Ecto neural progenitor cell (in vitro differentiated cells): ENCODE measurements around the gene STX1A.
"Not testable (repeated sequence)": the region's sequence is repeated elsewhere in the genome, so short reads cannot be mapped to it uniquely, and the experiment has no call there.

Experiments
- DNase-seq: peaks from one replicate; pipeline ENCODE4 v3.0.0-alpha.2; 2018; ENCODE audit warnings: low spot score

STX1A gene

DNA sequence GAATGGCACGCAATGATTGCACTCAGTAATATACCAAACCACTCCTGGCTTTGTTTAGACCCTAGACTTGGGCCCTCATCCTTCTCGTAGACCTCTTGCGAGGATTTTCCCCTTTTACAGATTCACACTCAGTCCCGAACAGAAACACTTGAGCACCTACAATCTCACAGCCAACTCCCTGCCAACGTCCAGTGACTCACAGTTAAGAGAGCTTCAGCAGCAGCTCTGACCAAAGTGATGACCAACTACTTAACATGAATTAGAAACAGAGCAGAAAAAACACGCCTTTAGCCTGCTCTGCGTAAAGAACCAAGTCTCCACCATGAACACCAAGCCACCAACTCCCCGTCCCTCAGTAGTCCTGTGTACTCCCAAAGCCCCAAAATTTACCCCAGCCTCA, 38.4 kb downstream of the STX1A start:
- DNase-seq = no peak

DNA sequence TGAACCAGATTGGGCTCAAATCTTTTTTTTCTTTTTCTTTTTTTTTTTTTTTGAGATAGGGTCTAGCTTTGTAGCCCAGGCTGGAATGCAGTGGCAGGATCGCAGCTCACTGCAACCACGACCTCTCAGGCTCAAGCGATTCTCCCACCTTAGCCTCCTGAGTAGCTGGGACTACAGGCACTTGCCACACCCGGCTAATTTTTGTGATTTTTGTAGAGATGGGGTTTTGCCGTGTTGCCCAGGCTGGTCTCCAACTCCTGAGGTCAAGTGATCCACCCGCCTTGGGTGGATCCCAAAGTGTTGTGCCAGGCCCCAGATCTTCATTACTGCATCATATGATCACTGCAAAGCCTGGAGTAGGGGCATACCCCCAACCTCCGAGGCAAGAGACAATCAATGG, 39.0 kb downstream of the STX1A start:
- DNase-seq = no peak

DNA sequence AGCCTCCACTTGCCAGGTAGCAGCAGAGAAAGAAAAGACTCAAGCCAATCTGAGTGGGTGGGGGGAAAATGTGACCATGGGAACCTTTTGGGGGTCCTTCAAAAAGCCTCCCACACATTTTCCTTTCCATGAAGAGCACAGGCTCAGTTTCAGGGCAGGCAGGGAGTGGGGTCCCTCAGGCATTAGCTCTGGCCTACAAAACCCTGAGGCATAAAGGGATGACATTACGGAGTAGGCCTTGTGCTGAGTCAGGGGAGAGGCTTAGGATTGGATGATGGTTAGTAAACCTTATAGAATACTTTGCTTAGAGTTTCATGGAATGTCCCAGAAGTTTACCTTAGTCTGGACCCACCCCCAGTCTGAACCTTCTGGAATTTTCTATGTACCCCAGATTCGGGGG, 39.8 kb downstream of the STX1A start:
- no peak for DNase-seq

DNA sequence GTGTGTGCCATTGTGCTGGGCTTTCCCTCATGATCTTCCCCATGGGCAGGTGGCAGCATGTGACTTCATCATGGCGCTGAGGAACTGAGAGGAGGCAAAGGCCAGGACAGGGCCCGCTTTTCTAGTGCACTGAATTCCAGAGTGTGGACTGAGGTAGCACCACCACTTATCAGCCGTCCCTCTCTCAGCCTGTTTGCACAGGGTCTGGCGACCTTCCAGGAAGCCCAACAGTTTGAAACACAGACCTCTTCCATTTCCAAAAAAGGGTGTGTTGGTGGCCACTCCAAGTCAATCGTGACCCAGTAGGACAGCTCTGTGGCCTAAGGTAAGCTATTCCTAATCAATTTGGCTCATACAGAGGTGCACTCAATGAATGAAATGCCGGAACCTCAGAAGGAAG, 40.6 kb downstream of the STX1A start:
- no peak for DNase-seq

- DNase-seq = not testable (repeated sequence)
Observed at GRCh38 chr7:73676062-73676461, 43.4 kb downstream of the STX1A start.

- DNase-seq = no peak
Observed at GRCh38 chr7:73674468-73675124, 44.9 kb downstream of the STX1A start.

DNA sequence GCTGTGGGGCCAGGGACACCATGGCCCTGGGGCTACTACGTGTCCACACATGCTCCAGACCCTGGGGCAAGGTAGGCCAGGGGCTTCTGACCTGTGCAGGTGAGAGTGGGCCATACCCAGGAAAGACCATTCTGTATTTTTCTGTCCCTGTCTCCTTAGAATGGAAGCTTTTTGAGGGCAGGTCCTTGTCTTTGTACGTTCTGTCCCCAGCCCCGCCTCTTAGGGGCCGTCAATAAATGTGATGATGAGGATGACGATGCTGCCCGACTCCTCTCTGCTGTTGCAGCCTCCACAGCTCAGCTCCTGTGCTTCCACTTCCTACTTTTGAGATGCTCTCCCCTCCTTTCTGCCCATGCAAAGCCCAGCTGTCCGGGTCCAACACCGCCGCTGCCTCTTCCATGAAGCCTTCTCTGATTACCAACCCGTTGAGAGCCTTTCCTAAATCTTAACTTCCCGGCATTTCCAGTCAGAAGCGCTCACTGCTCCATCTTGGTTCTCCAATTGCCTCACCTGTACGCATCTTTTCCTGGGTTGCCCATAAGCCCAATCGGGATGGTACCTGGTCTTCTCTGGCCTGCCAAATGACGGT, 47.5 kb downstream of the STX1A start:
- no peak for DNase-seq

- no peak for DNase-seq
Observed at GRCh38 chr7:73671322-73671661, 48.2 kb downstream of the STX1A start.

DNA sequence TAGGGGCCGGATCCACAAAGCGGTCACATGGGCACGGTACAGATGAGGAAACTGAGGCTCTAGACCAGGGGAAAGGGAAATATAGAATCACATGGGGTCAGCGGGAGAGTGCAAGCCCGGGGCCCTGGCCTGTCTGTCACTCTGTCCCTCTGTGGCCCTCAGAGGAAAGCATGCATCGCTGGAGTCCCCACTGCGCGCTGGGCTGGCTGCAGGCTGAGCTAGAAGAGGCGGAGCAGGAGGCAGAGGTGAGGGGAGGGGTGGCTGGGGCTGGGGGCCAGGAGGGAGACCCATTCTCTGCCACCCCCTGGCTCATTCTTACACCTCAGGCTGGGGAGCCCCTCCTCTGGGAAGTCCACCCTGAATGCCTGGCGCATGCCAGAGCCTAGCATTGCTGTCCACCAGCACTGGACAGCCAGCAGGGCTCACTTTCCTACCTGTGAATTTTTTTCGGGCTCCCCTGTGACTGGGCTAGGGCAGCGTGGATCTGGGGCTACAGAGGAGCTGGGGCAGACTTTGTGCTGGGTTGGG, 49.5 kb downstream of the STX1A start:
- no peak for DNase-seq

GRCh38 chr7:73669288-73669701, 50.2 kb downstream of the STX1A start:
- no peak for DNase-seq

DNA sequence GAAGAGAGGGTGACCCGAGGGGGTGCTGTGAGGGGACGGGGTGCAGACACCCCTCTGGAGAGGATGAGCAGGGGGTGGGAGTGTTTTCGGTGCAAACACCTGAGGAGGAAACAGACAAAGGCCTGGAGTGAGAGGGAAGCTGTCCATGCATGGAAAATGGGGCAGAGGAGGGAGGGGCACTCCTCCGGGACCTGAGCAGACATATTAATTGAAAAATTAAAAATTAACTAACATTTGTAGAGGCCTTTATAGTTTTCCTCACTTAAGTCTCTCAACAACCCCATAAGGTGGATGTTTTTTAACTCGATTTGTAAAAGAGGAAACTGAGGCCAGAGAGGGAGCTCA, 50.6 kb downstream of the STX1A start:
- DNase-seq = no peak

DNA sequence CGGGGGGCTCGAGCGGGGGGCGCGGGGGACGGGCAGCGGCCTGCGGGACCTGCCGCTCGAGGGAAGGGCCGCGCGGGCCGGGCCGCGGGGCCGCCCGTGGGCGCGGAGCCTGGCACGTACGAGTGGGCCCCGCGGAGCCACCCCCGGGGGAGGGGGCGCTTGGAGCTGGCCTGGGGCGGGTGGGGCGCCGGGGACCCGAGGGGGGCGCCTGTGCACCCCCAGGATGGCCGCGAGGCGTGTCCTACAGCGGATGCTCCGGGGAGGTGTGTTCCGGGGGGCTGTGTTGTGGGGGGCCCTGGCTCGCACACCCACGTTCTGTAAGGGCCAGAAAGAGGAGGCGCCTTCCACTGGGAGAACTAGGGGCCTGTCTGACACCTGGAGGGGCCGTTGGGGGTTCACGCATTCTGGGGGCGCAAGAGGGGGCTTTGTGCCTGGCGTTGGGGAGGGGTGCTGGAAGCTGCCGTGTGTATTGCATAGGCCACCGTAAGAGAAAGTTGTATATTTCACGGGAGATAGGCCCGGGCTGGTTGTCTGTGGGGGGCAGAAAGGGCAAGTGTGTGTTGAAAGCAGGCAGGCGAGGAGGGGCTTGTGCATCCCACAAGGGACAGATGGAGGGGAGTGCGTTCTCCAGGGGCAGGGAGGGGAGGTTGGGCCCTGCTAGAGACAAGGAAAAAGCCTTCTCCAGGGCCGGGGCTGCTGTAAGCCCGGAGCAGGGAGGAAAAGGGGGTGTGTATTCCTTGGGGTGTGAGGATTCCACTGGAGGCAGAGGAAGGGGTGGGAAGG, 51.2 kb downstream of the STX1A start:
- no peak for DNase-seq

DNA sequence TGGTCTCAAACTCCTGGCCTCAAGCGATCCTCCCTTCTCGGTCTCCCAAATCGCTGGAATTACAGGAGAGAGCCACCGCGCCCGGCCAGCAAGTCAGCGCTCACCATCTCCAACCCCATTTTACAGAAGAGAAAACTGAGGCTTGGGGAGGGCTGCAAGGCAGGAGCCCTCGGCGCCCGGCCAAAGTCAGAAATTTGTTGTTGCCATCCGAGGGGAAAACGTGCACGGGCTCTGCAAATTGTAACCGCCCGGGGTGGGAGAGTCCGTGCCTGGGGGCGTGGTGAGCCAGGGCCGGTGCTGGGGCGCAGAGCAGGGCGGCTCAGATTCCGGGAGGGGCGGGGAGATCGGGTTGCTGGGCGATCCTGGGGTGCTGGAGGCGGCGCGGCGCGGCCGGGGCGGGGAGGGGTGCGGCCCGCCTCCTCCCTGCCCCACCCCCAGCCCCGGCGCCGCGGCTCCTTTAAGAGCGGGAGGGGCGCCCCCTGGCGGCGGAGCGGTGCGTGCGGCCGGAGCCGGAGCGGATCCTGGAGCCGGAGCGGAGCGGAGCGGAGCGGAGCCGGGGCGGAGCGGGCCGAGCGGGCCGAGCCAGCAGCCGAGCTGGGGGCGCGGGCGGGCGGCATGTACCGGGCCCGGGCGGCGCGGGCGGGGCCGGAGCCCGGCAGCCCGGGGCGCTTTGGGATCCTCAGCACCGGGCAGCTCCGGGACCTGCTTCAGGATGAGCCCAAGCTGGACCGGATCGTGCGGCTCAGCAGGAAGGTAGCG, 51.9 kb downstream of the STX1A start, which contains the start of gene VPS37D:
Gene VPS37D, plus strand, starts transcription at position 488 of the 759 bp plus-strand sequence. Its CDS starts 128 bp downstream, at position 616.
- peak; percentile 96 for DNase-seq

DNA sequence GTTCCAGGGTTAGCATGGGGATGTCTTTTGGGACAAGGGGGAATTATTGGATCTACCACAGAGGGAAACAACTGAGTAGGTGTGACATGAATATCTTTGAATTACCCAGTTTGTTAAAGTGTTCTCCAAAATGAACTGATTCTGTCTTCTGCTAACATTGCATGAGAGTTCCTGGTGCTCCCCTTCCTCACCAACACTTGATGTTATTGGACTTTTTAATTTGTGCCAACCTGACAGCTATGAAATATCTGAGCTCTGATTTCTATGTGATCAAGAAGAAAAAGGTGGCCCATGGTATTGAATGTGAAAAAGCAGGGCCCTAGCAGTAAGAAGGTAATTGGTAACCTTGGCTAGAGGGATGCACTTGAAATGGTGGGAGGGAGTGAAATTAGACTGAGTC, 56.4 kb downstream of the STX1A start:
- no peak for DNase-seq

DNA sequence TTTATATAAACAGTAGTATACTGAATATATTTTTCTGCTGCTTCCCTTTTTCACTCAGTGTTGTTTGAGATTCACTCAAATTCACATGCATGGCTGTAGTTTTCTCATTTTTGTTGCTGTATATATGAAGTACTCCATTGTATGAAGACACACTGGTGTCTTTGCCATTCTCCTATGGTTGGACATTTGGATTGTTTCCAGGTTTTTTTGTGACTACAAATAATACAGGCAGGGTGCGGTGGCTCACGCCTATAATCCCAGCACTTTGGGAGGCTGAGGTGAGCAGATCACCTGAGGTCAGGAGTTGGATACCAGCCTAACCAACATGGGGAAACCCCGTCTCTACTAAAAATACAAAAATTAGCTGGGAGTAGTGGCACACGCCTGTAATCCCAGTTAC, 58.9 kb downstream of the STX1A start:
- not testable (repeated sequence) for DNase-seq

DNA sequence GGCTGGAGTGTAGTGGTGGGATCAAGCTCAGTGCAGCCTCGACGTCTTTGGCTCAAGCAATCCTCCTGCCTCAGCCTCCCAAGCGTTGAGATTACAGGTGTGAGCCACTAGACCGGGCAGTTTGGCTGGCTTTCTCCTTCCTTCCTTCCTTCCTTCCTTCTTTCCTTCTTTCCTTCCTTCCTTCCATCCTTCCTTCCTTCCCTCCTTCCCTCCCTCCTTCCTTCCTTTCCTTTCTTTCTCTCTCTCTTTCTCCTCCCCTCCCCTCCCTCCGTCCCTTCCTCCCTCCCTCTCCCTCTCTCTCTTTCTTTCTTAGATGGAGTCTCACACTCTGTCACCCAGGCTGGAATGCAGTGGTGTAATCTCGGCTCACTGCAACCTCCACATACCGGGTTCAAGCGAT, 59.5 kb downstream of the STX1A start:
- DNase-seq = no peak

- DNase-seq = not testable (repeated sequence)
Observed at GRCh38 chr7:73655309-73655708, 64.2 kb downstream of the STX1A start.

DNA sequence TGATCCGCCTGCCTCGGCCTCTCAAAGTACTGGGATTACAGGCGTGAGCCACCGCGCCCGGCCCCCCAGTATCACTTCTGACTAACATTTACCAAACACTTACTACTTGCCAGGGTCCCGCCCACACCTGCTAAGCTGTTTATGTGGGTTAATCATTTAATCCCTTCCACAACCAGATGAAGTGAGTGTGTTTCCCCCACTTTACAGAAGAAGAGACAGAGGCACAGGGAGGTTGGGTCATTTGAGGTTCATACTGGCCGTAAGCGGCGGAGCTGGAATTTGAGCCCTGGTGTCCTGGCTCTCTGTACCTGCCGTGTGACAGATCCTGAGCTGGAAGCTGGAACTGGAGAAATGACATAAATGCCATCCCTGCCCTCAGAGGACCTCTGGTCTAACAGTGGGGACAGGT, 66.9 kb downstream of the STX1A start:
- no peak for DNase-seq

DNA sequence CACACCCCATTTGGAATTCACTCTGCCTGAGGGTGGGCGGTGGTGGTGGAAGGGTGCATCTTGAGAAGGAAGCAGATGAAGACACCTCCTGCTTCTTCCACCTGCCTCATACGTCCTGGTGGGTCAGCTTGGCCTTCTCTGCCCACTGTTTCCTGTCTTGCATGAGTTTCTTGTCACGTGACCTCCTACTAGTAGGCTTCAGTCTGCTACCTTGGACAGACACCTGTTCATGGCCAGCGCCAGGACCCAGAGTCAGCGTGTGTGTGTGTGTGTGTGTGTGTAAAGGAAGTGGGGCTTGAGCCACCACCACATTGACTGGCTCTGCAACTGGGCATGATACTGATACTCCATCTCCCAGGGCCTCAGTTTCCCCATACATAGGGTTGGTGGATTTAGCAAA, 68.9 kb downstream of the STX1A start:
- no peak for DNase-seq

DNA sequence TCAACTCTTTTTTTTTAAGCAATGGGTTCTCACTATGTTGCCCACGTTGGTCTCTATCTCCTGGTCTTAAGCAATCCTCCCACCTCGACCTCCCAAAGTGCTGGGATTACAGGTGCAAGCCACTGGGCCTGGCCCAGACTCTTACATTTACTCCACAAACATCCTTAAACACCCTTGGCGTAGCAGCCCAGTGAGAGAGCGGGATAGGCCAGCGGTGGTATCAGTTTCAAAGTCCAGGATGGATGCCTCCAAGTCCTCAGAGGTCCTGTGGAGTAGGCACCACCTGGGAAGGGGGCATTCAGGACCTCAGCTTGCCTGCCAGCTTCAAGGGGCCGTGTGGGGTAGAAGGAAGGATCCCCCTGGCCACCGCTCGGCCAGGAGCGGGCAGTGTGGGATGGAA, 69.9 kb downstream of the STX1A start:
- no peak for DNase-seq
